ENCODE measurements around the gene FUT4.

Gene FUT4

DNA sequence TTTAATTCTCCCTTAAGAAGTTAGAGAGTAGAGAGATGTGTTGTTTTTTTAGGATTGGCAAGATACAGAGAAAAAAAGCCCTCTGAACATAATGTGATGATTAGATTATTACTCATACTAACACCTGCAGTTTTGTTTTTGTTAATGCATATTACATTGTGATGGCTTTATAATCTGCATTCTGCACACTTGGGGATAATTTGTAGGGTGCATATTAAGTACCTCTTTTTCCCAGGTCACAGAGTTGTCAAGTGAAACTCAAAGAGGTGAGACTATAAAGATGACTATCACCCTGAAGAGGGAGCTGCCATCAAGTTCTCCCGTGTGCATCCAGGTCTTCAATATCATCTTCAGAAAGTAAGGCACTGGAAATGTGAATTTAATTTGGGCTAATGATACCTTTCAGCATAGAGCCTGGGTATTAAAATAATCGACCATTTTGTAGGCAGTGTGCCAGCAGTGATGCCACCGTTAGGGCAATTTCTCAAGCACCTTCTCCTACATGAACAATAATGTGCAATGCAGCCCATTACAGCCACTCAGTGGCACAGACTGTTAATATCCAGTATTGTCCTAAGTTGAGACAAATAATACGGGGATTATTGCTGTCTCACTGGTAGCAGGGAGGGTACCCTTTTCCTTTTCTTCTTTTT lies 39.6 kb downstream of the FUT4 start:
- Histone ChIP-seq H3K36me3 (ENCODE audit: insufficient read depth, insufficient read length, low read length) (no peaks in the 10 kb centered on the region), H3K9ac (ENCODE audit: insufficient read length, low read depth) (no peak overlapping the region), H3K27me3 (ENCODE audit: insufficient read depth, insufficient read length) (no peaks in the 10 kb centered on the region), H3K9me3 (ENCODE audit: insufficient read depth, low read length) (no peaks in the 10 kb centered on the region), H3K4me3 (ENCODE audit: insufficient read length, low read depth) (no peak overlapping the region), H3K4me1 (ENCODE audit: insufficient read depth, insufficient read length) (no peaks in the 10 kb centered on the region)
- no peak for TF ChIP-seq ZNF274 (IDR thresholded peaks at IDR 0.05; ENCODE audit: low read depth, low read length)
- DNase-seq (ENCODE audit: low read depth, low spot score): no peak

DNA sequence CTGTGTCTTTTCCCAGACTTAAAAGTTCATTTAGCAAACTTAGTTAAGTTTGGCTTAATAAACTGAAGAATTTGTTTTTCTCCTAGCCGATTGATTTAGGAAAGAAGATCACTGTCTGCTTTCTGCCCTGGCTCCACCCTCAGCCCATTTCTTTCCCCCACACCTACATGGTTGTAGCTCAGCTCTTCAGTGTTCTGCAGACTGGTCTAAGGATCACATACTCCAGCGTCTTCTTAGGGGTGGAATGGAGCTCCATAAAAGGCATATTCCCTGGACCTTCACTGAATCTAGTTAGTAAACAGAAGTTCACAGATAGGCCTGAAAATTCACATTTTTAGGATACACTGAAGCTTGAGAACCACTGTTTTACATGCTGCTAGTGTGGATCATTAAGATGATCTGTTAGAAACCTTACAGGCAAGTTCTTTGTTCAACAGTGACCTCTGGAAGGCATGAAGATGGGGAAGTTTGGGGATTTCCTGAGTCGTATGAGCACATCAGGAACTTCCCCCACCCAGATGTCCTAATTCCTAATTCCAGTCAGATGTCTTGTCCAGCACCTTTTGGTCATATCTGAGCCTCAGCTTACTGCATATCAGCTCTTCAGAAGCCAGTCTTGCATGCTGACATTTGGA lies 40.3 kb downstream of the FUT4 start:
- H3K9ac ChIP-seq (ENCODE audit: insufficient read length, low read depth): no peak overlapping the region
- DNase-seq (ENCODE audit: low read depth, low spot score): no peak
- H3K27me3 ChIP-seq (ENCODE audit: insufficient read depth, insufficient read length): no peaks in the 10 kb centered on the region
- no peaks in the 10 kb centered on the region for H3K9me3 ChIP-seq (ENCODE audit: insufficient read depth, low read length)
- H3K36me3 ChIP-seq (ENCODE audit: insufficient read depth, insufficient read length, low read length): no peaks in the 10 kb centered on the region
- TF ChIP-seq ZNF274 (IDR thresholded peaks at IDR 0.05; ENCODE audit: low read depth, low read length) (no peak), SUZ12 (IDR thresholded peaks at IDR 0.05; ENCODE audit: extremely low read depth, insufficient read depth, insufficient read length) (no peak), YY1 (IDR thresholded peaks at IDR 0.05; ENCODE audit: insufficient read depth, insufficient read length) (no peak)
- H3K4me3 ChIP-seq (ENCODE audit: insufficient read length, low read depth): no peak overlapping the region
- no peaks in the 10 kb centered on the region for H3K4me1 ChIP-seq (ENCODE audit: insufficient read depth, insufficient read length)

DNA sequence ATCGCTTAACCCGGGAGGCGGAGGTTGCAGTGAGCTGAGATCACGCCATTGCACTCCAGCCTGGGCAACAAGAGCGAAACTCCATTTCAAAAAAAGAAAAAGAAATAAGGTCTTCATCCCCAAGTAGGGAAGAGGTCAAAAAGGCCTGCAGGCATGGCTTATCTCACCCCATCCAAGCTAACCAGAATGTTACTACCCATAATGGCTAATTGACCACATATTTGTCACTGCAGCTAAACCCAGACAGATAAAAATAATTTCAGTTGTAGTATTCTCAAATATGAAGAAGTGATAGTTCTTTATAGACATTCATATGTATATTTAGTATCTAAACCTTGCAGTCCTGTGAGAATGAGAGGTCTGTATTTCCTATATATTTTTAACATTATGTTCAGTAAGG lies 41.3 kb downstream of the FUT4 start:
- no peaks in the 10 kb centered on the region for H3K36me3 ChIP-seq (ENCODE audit: insufficient read depth, insufficient read length, low read length)
- no peak overlapping the region for H3K4me3 ChIP-seq (ENCODE audit: insufficient read length, low read depth)
- TF ChIP-seq SUZ12 (IDR thresholded peaks at IDR 0.05; ENCODE audit: extremely low read depth, insufficient read depth, insufficient read length) (no peak), YY1 (IDR thresholded peaks at IDR 0.05; ENCODE audit: insufficient read depth, insufficient read length) (no peak), ZNF274 (IDR thresholded peaks at IDR 0.05; ENCODE audit: low read depth, low read length) (no peak)
- no peaks in the 10 kb centered on the region for H3K9me3 ChIP-seq (ENCODE audit: insufficient read depth, low read length)
- H3K9ac ChIP-seq (ENCODE audit: insufficient read length, low read depth): no peak overlapping the region
- H3K4me1 ChIP-seq (ENCODE audit: insufficient read depth, insufficient read length): no peaks in the 10 kb centered on the region
- no peak for DNase-seq (ENCODE audit: low read depth, low spot score)
- H3K27me3 ChIP-seq (ENCODE audit: insufficient read depth, insufficient read length): no peaks in the 10 kb centered on the region

DNA sequence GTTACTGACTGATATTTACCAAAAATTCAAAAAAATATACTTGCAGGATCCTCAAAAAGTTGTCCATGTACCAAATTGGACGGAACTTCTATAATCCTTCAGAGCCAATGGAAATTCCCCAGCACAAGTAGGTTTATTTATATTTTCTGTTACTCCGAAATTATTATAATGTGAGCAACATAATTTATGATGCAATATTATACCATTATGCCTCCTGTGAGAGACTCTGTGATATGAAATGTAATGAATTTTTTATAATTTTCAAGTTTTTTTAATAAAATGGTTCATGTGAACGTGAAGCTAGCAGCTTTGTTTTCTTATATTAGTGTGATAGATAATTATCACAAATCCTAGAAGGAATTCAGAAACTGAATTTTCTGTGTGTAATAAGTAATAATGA lies 41.7 kb downstream of the FUT4 start:
- H3K9ac ChIP-seq (ENCODE audit: insufficient read length, low read depth): no peak overlapping the region
- H3K4me1 ChIP-seq (ENCODE audit: insufficient read depth, insufficient read length): no peaks in the 10 kb centered on the region
- TF ChIP-seq ZNF274 (IDR thresholded peaks at IDR 0.05; ENCODE audit: low read depth, low read length) (no peak), YY1 (IDR thresholded peaks at IDR 0.05; ENCODE audit: insufficient read depth, insufficient read length) (no peak), SUZ12 (IDR thresholded peaks at IDR 0.05; ENCODE audit: extremely low read depth, insufficient read depth, insufficient read length) (no peak)
- no peak overlapping the region for H3K4me3 ChIP-seq (ENCODE audit: insufficient read length, low read depth)
- DNase-seq (ENCODE audit: low read depth, low spot score): no peak
- no peaks in the 10 kb centered on the region for H3K36me3 ChIP-seq (ENCODE audit: insufficient read depth, insufficient read length, low read length)
- H3K27me3 ChIP-seq (ENCODE audit: insufficient read depth, insufficient read length): no peaks in the 10 kb centered on the region
- no peaks in the 10 kb centered on the region for H3K9me3 ChIP-seq (ENCODE audit: insufficient read depth, low read length)

DNA sequence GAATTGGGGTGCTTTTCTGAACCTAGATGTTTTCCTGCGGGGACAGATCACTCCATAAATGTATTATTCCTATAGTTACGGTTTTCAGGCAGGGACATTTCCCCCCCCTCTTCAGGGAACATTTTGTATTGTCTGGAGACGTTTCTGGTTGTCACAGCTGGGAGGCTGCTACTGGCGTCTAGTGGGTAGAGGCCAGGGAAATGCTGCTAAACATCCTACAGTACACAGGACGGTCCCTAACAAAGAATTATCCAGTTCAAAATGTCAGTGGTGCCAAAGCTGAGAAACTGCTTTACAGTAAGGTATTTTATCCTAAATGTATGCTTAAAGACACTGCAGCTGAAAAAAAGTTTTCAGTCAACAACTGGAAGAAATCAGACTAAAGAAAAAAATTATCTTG lies 42.8 kb downstream of the FUT4 start:
- Histone ChIP-seq H3K9me3 (ENCODE audit: insufficient read depth, low read length) (no peaks in the 10 kb centered on the region), H3K4me1 (ENCODE audit: insufficient read depth, insufficient read length) (no peaks in the 10 kb centered on the region), H3K27me3 (ENCODE audit: insufficient read depth, insufficient read length) (no peaks in the 10 kb centered on the region), H3K9ac (ENCODE audit: insufficient read length, low read depth) (no peak overlapping the region), H3K4me3 (ENCODE audit: insufficient read length, low read depth) (no peak overlapping the region), H3K36me3 (ENCODE audit: insufficient read depth, insufficient read length, low read length) (no peaks in the 10 kb centered on the region)
- no peak for DNase-seq (ENCODE audit: low read depth, low spot score)
- TF ChIP-seq SUZ12 (IDR thresholded peaks at IDR 0.05; ENCODE audit: extremely low read depth, insufficient read depth, insufficient read length): no peak
- no peak for TF ChIP-seq YY1 (IDR thresholded peaks at IDR 0.05; ENCODE audit: insufficient read depth, insufficient read length)

DNA sequence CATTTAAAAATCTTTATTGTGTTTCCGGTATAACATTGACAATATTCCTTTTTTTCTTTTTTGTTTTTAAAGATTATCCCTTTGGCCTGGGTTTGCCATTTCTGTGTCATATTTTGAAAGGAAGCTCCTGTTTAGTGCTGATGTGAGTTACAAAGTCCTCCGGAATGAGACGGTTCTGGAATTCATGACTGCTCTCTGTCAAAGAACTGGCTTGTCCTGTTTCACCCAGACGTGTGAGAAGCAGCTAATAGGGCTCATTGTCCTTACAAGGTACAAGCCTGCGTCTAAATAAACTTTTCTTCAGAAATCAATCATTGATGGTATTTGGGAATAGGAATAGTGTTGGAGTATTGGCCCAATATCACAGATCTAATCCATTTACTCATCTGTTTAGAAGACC lies 43.3 kb downstream of the FUT4 start:
- no peak overlapping the region for H3K4me3 ChIP-seq (ENCODE audit: insufficient read length, low read depth)
- no peak for TF ChIP-seq SUZ12 (IDR thresholded peaks at IDR 0.05; ENCODE audit: extremely low read depth, insufficient read depth, insufficient read length)
- TF ChIP-seq ZNF274 (IDR thresholded peaks at IDR 0.05; ENCODE audit: low read depth, low read length): no peak
- no peak for TF ChIP-seq YY1 (IDR thresholded peaks at IDR 0.05; ENCODE audit: insufficient read depth, insufficient read length)
- no peaks in the 10 kb centered on the region for H3K4me1 ChIP-seq (ENCODE audit: insufficient read depth, insufficient read length)
- DNase-seq (ENCODE audit: low read depth, low spot score): no peak
- no peaks in the 10 kb centered on the region for H3K36me3 ChIP-seq (ENCODE audit: insufficient read depth, insufficient read length, low read length)
- H3K27me3 ChIP-seq (ENCODE audit: insufficient read depth, insufficient read length): no peaks in the 10 kb centered on the region
- no peaks in the 10 kb centered on the region for H3K9me3 ChIP-seq (ENCODE audit: insufficient read depth, low read length)
- no peak overlapping the region for H3K9ac ChIP-seq (ENCODE audit: insufficient read length, low read depth)

DNA sequence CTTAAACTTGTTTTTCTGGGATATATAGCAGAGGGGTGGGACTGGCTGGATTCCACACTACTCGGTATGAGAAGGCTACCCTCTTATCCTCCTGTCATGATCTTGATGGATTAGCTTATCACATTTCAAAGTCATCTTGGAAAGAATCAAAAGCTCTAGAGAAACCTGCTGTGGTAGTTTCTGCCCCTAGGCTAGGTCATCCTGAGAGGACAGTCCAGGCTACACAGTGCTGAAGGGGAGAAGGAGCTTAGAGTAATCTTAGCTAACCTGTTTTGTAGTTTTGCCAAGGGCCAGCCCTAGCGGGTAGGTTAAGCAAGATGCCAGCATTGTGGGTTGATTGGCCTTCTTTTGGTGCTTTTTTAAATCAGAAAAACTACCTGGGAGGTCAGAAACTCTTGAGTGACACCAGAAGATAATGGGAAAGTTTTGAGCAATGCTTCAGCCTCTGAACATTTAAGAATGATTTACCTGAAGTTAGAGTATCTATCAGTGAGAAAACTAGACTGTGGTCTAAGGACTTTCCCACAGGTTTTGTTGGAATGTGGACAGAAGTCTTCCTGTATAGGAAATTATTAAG lies 44.7 kb downstream of the FUT4 start:
- DNase-seq (ENCODE audit: low read depth, low spot score): no peak
- Histone ChIP-seq H3K4me1 (ENCODE audit: insufficient read depth, insufficient read length) (no peaks in the 10 kb centered on the region), H3K4me3 (ENCODE audit: insufficient read length, low read depth) (no peak overlapping the region), H3K9me3 (ENCODE audit: insufficient read depth, low read length) (no peaks in the 10 kb centered on the region), H3K9ac (ENCODE audit: insufficient read length, low read depth) (no peak overlapping the region), H3K27me3 (ENCODE audit: insufficient read depth, insufficient read length) (no peaks in the 10 kb centered on the region), H3K36me3 (ENCODE audit: insufficient read depth, insufficient read length, low read length) (no peaks in the 10 kb centered on the region)
- no peak for TF ChIP-seq ZNF274 (IDR thresholded peaks at IDR 0.05; ENCODE audit: low read depth, low read length)
- TF ChIP-seq SUZ12 (IDR thresholded peaks at IDR 0.05; ENCODE audit: extremely low read depth, insufficient read depth, insufficient read length): no peak
- TF ChIP-seq YY1 (IDR thresholded peaks at IDR 0.05; ENCODE audit: insufficient read depth, insufficient read length): no peak
